ENCODE results near the gene LRRIQ1. TPM values are rescaled to one million over a fixed set of nuclear protein-coding genes. Genes with fewer than 3 reads are reported as not detected.

The LRRIQ1 gene
- total and polyA plus RNA-seq, 2 experiments from 2014 or later = 2.0 to 6.9 TPM

- no peak overlapping the region for H3K27ac ChIP-seq
- H3K4me3 ChIP-seq = no peak overlapping the region
- no peaks in the 10 kb centered on the region for H3K9me3 ChIP-seq (ENCODE audit: low read depth)
- DNase-seq (ENCODE audit: low read depth in 1 of 2, low spot score in 1 of 2) = no peak
- H3K27me3 ChIP-seq = no peaks in the 10 kb centered on the region
- no peaks in the 10 kb centered on the region for H3K36me3 ChIP-seq
- no peak for TF ChIP-seq CTCF (IDR thresholded peaks at IDR 0.05; ENCODE audit: low read depth, low read length)
- H3K4me1 ChIP-seq (ENCODE audit: low read depth) = no peaks in the 10 kb centered on the region
Observed at GRCh38 chr12:85225501-85225900, 189.3 kb downstream of the LRRIQ1 start.

- H3K4me3 ChIP-seq = no peak overlapping the region
- H3K27ac ChIP-seq = no peak overlapping the region
- no peak for TF ChIP-seq CTCF (IDR thresholded peaks at IDR 0.05; ENCODE audit: low read depth, low read length)
- no peak for DNase-seq (ENCODE audit: low read depth in 1 of 2, low spot score in 1 of 2)
- H3K9me3 ChIP-seq (ENCODE audit: low read depth) = no peaks in the 10 kb centered on the region
- H3K36me3 ChIP-seq = no peaks in the 10 kb centered on the region
- no peaks in the 10 kb centered on the region for H3K4me1 ChIP-seq (ENCODE audit: low read depth)
- no peaks in the 10 kb centered on the region for H3K27me3 ChIP-seq
Observed at GRCh38 chr12:85237327-85237726, 201.2 kb downstream of the LRRIQ1 start.

GRCh38 chr12:85244561-85244960 lies 208.4 kb downstream of the LRRIQ1 start:
- Histone ChIP-seq H3K27ac (no peak overlapping the region), H3K27me3 (no peaks in the 10 kb centered on the region), H3K4me3 (no peak overlapping the region), H3K9me3 (ENCODE audit: low read depth) (no peaks in the 10 kb centered on the region), H3K36me3 (no peaks in the 10 kb centered on the region), H3K4me1 (ENCODE audit: low read depth) (no peaks in the 10 kb centered on the region)
- no peak for DNase-seq (ENCODE audit: low read depth in 1 of 2, low spot score in 1 of 2)
- TF ChIP-seq CTCF (IDR thresholded peaks at IDR 0.05; ENCODE audit: low read depth, low read length) = no peak

- no peak overlapping the region for H3K4me3 ChIP-seq
- no peak overlapping the region for H3K27ac ChIP-seq
- no peak for TF ChIP-seq CTCF (IDR thresholded peaks at IDR 0.05; ENCODE audit: low read depth, low read length)
- no peaks in the 10 kb centered on the region for H3K36me3 ChIP-seq
- no peaks in the 10 kb centered on the region for H3K4me1 ChIP-seq (ENCODE audit: low read depth)
- no peaks in the 10 kb centered on the region for H3K9me3 ChIP-seq (ENCODE audit: low read depth)
- no peaks in the 10 kb centered on the region for H3K27me3 ChIP-seq
- no peak for DNase-seq (ENCODE audit: low read depth in 1 of 2, low spot score in 1 of 2)
Observed at GRCh38 chr12:85253853-85254252, 217.7 kb downstream of the LRRIQ1 start.

GRCh38 chr12:85257671-85258070 lies 221.5 kb downstream of the LRRIQ1 start:
- Histone ChIP-seq H3K4me1 (ENCODE audit: low read depth) (no peaks in the 10 kb centered on the region), H3K36me3 (no peaks in the 10 kb centered on the region), H3K4me3 (no peak overlapping the region), H3K27ac (no peak overlapping the region), H3K27me3 (no peaks in the 10 kb centered on the region), H3K9me3 (ENCODE audit: low read depth) (no peaks in the 10 kb centered on the region)
- TF ChIP-seq CTCF (IDR thresholded peaks at IDR 0.05; ENCODE audit: low read depth, low read length) = no peak
- DNase-seq (ENCODE audit: low read depth in 1 of 2, low spot score in 1 of 2) = no peak

GRCh38 chr12:85260447-85260846 lies 224.3 kb downstream of the LRRIQ1 start:
- Histone ChIP-seq H3K36me3 (no peaks in the 10 kb centered on the region), H3K27ac (no peak overlapping the region), H3K4me3 (no peak overlapping the region), H3K27me3 (no peaks in the 10 kb centered on the region), H3K4me1 (ENCODE audit: low read depth) (no peaks in the 10 kb centered on the region), H3K9me3 (ENCODE audit: low read depth) (no peaks in the 10 kb centered on the region)
- no peak for TF ChIP-seq CTCF (IDR thresholded peaks at IDR 0.05; ENCODE audit: low read depth, low read length)
- DNase-seq (ENCODE audit: low read depth in 1 of 2, low spot score in 1 of 2) = no peak
